HFFc6 (cell line): ENCODE measurements around the gene FAM168A. TPM values are rescaled to one million over a fixed set of nuclear protein-coding genes. Genes with fewer than 3 reads are reported as not detected.

ENCODE experiments used
- DNase-seq: peaks from one replicate; pipeline ENCODE4 v3.0.0-alpha.2; 2018
- H3K27ac Mint-ChIP-seq: 2 replicates; pipeline ENCODE4 v1.8.0; 2020; ENCODE audit warnings: mild to moderate bottlenecking, mixed read lengths
- H3K27me3 Mint-ChIP-seq: 2 replicates; pipeline ENCODE4 v1.8.0; 2021; ENCODE audit warnings: mild to moderate bottlenecking, moderate library complexity, mixed read lengths; ENCODE audit not compliant: insufficient read depth
- H3K36me3 Mint-ChIP-seq: 2 replicates; pipeline ENCODE4 v1.8.0; 2021; ENCODE audit warnings: low read depth, mixed read lengths
- H3K4me1 Mint-ChIP-seq: 2 replicates; pipeline ENCODE4 v1.8.0; 2020; ENCODE audit warnings: low read depth, mixed read lengths
- H3K4me3 Mint-ChIP-seq: 2 replicates; pipeline ENCODE4 v1.8.0; 2020; ENCODE audit warnings: mild to moderate bottlenecking, moderate library complexity, mixed read lengths
- H3K9me3 Mint-ChIP-seq: 2 replicates; pipeline ENCODE4 v1.8.0; 2020; ENCODE audit warnings: mild to moderate bottlenecking, mixed read lengths
- total RNA-seq, 6 experiments: library from RNA; stranded (reverse); fragmentation: NEBNext Ultra II Directional; extraction: Animal tissue kit (Norgen Biotek cat#: 25700); gene quantifications; 2 replicates in 1 of 6; 3 replicates in 5 of 6; pipeline ENCODE4 v1.2.3, GENCODE V29; 2021
- TF ChIP-seq, protein P1 (sequence below): fragments of 200-600 bp; sonication (generic); IDR thresholded peaks from 2 replicates; pipeline ENCODE4 v1.5.0; 2021; ENCODE audit warnings: antibody characterized with exemption, mild to moderate bottlenecking

FAM168A gene
- total RNA-seq, 6 experiments from 2014 or later: 32.6 to 40.1 (median 38.8) TPM

GRCh38 chr11:73397468-73398131 lies 200.3 kb downstream of the FAM168A start:
- Mint-ChIP-seq H3K36me3 (no peaks in the 10 kb centered on the region), H3K4me3 (no peak overlapping the region), H3K4me1 (peaks cover 32% of the 10 kb centered on the region)

DNA sequence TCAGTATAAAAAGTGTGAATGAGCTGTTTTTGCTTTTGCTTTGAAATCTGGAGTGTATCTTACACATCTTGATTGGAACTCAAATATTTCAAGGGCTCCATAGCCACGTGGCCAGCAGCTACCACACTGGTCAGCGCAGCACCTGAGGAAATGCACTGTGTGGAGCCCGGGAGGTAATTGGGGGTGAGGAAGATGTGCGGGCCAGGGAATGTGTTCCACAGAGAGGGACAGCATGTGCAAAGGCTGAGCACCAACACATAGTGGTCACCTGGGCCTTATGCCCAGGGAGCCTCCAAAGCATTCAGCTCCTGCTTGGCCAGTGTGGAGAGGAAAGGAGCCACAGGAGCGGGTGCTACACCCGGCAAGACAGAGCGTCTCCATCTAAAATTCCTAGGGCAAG lies 200.9 kb downstream of the FAM168A start:
- Mint-ChIP-seq H3K4me1 (peaks cover 32% of the 10 kb centered on the region), H3K4me3 (no peak overlapping the region), H3K36me3 (no peaks in the 10 kb centered on the region), H3K27ac (no peak overlapping the region), H3K27me3 (peaks cover 11% of the 10 kb centered on the region), H3K9me3 (no peaks in the 10 kb centered on the region)
- DNase-seq: no peak
- TF ChIP-seq, protein P1, sequence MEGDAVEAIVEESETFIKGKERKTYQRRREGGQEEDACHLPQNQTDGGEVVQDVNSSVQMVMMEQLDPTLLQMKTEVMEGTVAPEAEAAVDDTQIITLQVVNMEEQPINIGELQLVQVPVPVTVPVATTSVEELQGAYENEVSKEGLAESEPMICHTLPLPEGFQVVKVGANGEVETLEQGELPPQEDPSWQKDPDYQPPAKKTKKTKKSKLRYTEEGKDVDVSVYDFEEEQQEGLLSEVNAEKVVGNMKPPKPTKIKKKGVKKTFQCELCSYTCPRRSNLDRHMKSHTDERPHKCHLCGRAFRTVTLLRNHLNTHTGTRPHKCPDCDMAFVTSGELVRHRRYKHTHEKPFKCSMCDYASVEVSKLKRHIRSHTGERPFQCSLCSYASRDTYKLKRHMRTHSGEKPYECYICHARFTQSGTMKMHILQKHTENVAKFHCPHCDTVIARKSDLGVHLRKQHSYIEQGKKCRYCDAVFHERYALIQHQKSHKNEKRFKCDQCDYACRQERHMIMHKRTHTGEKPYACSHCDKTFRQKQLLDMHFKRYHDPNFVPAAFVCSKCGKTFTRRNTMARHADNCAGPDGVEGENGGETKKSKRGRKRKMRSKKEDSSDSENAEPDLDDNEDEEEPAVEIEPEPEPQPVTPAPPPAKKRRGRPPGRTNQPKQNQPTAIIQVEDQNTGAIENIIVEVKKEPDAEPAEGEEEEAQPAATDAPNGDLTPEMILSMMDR: no peak

More at GRCh38 chr11:73397468-73398131, 200.3 kb downstream of the FAM168A start:
- Mint-ChIP-seq H3K9me3 (no peaks in the 10 kb centered on the region), H3K27ac (no peak overlapping the region; the same call in 1 of the 2 replicates), H3K27me3 (peaks cover 11% of the 10 kb centered on the region)
- DNase-seq: no peak
- TF ChIP-seq, protein P1: no peak

GRCh38 chr11:73396251-73396930 lies 201.5 kb downstream of the FAM168A start:
- TF ChIP-seq, protein P1: no peak
- Mint-ChIP-seq H3K27me3 (peaks cover 11% of the 10 kb centered on the region), H3K4me3 (no peak overlapping the region), H3K27ac (no peak overlapping the region), H3K36me3 (no peaks in the 10 kb centered on the region), H3K9me3 (no peaks in the 10 kb centered on the region), H3K4me1 (peaks cover 30% of the 10 kb centered on the region)
- DNase-seq: no peak

DNA sequence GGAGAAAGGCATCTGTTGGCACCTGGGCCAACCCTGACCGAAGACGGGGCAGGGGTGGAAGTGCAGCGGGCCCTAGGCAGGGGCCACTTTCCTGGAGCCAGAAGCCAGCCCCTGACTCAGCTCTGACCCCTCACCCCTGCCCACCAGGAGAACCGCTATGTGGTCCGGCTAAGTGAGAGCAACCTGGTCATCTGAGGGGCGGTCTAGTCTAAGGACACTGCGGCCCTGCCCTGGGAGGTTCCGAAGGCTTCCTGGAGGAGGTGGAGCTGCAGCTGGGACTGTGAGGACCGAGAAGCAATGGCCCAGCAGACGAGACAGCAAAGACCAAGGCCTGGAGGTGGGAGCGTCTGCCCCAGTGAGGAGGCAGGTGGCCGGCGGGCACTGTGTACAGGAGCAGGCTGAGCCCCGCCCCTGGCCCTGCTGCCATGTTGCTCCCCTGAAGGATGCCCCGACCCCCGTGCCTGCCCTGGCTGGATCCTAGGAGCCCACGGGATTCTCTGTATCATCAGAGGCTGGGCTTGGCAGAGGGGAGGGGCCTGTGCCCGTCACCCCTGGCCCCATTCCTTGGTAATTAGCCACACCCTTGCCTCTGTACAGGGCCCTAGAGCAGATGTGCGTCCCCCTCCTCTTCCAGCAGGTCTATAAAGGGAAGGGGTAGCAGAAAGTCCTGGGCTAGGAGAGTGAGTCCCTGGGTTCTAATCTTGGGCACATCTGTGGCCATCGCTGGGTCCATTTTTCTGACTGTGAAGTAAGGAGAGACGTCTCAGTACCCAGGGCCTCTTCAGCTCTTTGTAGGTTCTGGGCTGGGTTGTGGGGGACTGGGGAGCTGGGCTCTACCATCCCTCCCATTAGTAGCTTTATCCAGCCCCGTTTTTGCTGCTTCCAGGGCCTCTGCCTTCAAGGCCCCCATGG lies 202.4 kb downstream of the FAM168A start:
- peaks cover 11% of the 10 kb centered on the region for H3K27me3 Mint-ChIP-seq
- H3K4me1 Mint-ChIP-seq: peaks cover 22% of the 10 kb centered on the region
- no peaks in the 10 kb centered on the region for H3K36me3 Mint-ChIP-seq
- H3K9me3 Mint-ChIP-seq: no peaks in the 10 kb centered on the region
- no peak overlapping the region for H3K4me3 Mint-ChIP-seq
- TF ChIP-seq, protein P1: no peak
- H3K27ac Mint-ChIP-seq: no peak overlapping the region
- no peak for DNase-seq

DNA sequence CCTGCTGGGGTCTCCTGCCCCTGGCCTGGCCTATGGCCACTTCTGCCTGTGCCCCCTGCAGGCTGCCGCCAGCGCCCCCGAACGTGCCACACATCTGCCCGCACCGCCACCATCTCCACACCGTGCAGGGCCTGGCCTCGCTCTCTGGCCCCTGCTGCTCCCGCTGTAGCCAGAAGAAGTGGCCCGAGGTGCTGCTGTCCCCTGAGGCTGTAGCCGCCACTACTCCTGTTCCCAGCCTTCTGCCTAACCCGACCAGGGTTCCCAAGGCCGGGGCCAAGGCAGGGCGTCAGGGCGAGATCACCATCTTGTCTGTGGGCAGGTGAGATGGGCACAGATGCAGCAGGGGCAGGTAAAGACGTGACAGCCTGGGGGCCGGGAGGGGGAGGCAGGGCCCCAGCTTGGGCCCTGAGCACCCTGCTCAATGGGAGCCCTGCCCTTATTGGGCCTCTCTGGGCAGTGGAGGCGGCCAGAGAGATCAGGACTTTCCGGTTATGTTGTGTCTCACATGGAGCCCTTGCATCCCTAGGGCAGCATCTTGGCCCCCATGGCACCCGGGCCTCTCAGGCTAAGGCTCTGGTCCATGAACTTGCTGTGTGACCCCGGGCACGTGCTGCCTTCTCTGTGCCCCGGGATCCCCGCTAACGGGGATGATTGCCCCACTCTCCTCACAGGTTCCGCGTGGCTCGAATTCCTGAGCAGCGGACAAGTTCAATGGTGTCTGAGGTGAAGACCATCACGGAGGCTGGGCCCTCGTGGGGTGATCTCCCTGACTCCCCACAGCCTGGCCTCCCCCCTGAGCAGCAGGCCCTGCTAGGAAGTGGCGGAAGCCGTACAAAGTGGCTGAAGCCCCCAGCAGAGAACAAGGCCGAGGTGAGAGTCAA lies 203.3 kb downstream of the FAM168A start:
- DNase-seq: no peak
- Mint-ChIP-seq H3K27me3 (peaks cover 11% of the 10 kb centered on the region), H3K4me3 (no peak overlapping the region), H3K27ac (no peak overlapping the region; the same call in 1 of the 2 replicates), H3K4me1 (peaks cover 20% of the 10 kb centered on the region), H3K9me3 (no peaks in the 10 kb centered on the region), H3K36me3 (no peaks in the 10 kb centered on the region)
- TF ChIP-seq, protein P1: no peak
